ENCODE results near the gene HNRNPA1. TPM values are rescaled to one million over a fixed set of nuclear protein-coding genes. Genes with fewer than 3 reads are reported as not detected.
"Not testable (repeated sequence)": the region's sequence is repeated elsewhere in the genome, so short reads cannot be mapped to it uniquely, and the experiment has no call there.

HNRNPA1 gene
- 371 TPM for total RNA-seq
- long read RNA-seq, full-length matches to known transcripts: 253 of 271 reads
- long read RNA-seq, partial matches to known transcripts: 8 of 271 reads
- long read RNA-seq, other reads (novel, unspliced or antisense): 10 of 271 reads

DNA sequence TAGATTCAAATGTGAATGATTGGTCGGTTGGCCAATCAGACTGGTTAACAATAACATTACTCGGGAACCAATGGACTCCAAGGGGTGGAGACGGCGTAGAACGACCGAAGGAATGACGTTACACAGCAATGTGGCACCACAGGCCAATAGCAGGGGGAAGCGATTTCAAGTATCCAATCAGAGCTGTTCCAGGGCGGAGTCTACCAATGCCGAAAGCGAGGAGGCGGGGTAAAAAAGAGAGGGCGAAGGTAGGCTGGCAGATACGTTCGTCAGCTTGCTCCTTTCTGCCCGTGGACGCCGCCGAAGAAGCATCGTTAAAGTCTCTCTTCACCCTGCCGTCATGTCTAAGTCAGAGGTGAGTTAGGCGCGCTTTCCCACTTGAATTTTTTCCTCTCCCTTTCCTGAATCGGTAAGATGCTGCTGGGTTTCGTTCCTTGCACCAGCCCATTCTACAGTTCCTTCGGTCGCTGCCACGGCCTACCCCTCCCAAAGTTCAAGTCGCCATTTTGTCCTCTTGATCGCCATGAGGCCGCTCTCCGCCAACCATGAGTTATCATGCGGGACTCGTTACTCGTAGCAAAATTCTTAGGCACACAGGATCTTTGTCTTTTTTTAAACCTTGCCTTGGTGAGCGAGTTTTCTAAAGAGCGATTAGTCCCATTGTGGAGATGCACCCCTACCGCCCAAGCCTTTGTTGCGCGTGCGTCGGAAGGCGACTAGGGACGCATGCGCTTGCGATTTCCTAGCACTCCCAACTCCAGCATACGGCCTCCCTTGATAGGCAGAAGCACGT, at the start of gene HNRNPA1:
Gene HNRNPA1, plus strand, starts transcription at position 259 of the 793 bp plus-strand sequence. Its CDS starts 82 bp downstream, at position 341.
- intact Hi-C loops (cut with DNase I): loop anchor here (1.0 to 5.0 kb wide), 2 partner anchors 45 to 87 kb away; partner anchors contain the start of gene COPZ1

DNA sequence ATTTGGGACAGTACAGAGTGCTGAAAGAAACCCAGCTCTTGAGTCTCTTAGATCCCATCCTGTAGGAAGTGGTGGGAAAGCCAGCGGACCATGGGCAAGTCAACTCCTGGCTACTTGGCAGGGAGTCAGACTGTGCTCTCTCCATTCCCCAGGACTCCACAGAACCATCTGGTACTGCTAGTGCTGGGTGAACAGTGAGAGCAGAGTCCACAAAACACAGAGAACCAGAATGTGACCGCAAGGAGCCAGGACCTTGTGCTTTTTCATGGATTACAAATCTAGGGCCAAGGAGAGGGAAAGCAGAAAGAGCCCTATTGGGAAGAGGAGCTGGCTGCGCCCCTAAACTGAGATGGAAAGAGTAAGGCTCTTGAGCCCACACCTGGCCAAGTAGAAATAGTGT, 49.3 kb upstream of the HNRNPA1 start:
- intact Hi-C loops (cut with DNase I); DNase-seq (ENCODE audit: missing footprints); ATAC-seq: not testable (repeated sequence)

More for the DNA sequence above, at the start of gene HNRNPA1:
- peak; percentile 91 for DNase-seq (ENCODE audit: missing footprints)
- peak; percentile 95 for ATAC-seq

DNA sequence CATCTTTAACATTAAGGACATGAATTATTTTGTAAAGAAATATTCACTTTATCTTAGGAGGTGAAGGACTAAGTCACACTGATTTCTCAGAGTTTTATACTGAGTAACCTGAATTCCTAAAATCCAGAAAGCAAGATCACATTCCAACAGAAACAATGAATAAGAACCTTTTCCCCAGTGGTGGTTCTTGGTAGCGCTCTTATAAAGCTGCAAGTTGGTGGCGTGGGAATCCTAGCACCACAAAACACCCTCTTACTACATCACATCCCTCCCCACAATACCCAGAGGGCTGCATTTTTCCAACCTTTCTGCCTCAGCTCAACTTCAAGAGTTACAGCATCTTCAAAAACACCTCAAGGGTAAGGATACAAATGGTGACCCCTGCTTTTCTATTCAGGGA, 47.7 kb upstream of the HNRNPA1 start:
- DNase-seq (ENCODE audit: missing footprints) (no peak), ATAC-seq (no peak)
- intact Hi-C loops (cut with DNase I): no loop called here

DNA sequence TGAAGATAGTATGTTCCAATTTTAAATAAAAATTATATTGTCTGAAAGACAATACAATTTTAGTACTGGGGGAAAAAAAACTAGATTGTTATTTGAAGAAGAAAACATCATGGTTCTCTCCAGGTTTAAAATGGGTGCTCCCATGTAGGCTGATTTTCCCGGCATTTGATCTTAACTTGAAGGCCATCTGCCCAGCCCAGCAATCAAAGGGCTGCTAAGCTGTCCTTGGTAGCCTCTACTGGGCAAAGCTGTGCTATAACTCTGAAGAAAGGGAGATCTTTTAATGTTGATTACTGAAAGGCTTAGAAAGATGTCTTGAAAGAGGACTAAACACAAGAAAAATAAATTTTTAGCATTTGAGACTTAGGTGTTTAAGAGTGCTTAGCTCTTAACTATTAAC, 42.0 kb upstream of the HNRNPA1 start:
- ATAC-seq (no peak), DNase-seq (ENCODE audit: missing footprints) (no peak)
- intact Hi-C loops (cut with DNase I): no loop called here

DNA sequence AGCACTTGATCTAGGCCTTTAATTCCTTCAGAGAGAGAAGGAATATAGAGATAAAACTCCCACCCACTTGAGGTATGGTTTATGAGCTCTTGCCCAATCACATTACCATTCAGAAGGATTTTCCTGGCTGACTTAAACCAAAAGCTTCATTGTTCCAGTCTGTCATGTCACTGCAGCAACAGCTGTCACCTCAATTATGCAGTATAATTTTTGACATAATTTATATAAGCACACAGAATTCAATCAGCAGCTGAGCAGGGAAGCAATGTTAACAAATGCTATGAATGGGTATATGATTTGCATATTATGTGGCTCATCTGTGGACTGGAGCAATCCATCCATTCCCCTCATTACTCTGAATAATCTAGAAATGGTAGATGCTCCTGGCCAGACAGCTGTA, 40.9 kb upstream of the HNRNPA1 start:
- ATAC-seq (no peak), DNase-seq (ENCODE audit: missing footprints) (no peak)
- intact Hi-C loops (cut with DNase I): no loop called here

DNA sequence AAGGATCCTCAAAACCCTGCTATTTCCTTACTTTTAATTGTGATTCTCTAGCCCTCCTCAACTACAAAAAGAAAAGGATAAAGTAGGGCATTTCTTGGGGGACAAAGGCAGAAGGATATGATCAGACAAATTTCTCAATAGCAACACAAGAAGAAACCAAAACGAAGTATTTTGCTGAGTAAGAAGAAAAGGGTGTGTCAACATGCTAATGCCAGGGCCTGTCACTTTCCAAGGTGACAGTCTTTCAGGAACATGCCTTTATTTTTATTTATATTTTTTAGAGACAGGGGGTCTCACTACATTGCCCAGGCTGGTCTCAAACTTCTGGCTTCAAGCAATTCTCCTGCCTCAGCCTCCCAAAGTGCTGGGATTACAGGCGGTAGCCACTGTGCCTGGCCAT, 40.4 kb upstream of the HNRNPA1 start:
- intact Hi-C loops (cut with DNase I): no loop called here
- no peak for DNase-seq (ENCODE audit: missing footprints)
- ATAC-seq: no peak

DNA sequence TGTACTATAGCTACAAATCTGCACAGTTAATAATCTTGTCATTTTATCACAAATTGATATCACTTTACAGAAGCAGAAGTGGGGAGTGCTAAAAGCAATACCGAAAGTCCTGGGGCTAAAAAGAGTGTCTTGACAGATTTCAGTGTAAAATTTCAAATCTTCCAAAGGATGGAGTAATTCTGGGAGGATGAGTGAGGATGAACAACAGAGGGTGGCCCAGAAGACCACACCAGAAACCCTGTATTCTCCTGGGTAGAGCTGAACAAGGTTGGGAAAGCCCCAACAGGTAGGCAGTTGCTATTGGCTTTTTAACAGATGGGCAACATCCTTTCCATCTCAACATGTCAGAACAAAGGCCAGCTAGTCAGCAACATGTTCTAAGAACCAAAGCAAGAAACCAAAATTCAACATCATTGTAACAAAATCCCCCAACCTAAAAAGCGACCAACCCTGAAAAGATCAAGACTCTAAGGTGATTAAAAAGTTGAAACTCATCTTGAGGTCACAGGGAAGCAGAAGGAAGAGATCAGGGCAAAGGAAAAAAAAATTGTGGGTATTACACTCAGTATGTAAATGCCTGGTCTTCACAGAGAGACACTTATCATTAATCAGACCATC, 39.4 kb upstream of the HNRNPA1 start:
- no peak for ATAC-seq
- no peak for DNase-seq (ENCODE audit: missing footprints)
- intact Hi-C loops (cut with DNase I): no loop called here

DNA sequence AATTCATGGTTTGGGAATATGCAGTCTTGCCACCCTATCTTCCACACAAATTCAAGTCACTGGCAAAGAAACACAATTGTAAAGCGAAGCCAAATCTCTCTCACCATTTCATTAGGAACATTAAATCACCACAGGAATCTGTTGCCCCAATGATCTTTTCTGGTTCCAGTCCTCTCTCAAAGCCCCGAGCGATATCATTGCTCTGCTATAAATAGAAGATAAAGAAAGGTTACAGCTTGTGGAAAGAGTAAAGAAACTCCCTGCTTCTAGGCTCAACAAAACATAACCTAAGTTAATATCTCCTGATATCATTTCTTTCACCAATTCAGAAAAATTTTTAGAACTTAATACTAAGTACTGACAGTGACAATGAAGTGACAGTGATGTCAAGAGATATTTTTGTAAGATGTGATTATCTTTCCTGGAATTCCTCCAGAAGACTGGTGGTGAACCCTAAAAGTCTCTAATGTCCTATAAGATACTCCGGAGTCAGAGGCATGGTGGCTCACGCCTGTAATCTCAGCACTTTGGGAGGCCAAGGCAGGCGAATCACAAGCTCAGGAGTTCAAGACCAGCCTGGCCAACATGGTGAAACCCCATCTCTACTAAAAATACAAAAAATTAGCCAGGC, 34.4 kb upstream of the HNRNPA1 start:
- intact Hi-C loops (cut with DNase I): no loop called here
- DNase-seq (ENCODE audit: missing footprints) (no peak), ATAC-seq (peak; percentile 45)

DNA sequence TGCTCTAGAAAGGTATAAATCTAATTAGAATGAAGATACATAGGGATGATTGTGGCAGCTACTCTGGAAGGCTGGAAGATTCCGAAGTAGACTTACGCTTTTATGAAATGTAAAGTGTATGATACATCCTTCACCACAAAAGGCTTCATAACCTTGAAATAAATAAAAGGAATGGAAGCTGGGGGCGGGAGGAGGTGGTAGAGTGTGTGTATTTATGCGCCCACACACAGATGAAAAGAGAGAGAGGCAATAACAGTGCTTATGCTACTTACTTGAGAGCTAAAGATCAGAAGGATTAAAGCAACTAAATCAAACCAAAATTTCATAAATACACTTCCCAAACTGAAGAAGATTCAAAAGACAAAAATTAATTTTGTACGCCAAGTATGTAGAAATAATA, 31.0 kb upstream of the HNRNPA1 start:
- intact Hi-C loops (cut with DNase I): no loop called here
- ATAC-seq: no peak

DNA sequence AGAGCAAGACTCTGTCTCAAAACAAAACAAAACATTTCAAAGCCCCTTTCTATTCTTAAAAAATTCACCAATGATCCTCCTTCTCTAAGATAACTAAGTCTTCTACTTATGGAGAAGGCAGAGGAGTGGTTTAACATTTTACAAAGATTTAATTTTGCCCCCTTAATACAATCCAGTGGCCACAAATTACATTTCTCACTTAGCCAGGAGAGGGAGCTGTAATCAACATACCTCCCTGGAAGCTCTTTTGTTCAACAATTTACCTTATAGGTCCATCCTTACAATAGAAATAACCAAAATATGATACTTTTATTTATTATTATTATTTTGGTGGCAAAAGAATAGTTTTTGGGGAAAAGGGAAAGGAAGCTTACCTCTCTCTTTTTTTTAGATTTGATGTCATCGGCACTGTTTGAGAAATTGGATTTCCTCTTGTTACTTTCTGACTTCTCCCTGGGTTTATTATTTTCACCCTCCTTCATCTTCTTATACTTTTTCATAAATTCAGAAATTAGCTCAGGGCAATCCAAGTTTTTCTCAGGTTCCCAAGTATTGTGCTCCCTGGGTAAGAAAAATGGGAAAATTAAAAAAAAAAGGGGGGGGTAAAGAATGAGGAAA, 28.8 kb upstream of the HNRNPA1 start:
- intact Hi-C loops (cut with DNase I): no loop called here
- ATAC-seq (no peak), DNase-seq (ENCODE audit: missing footprints) (no peak)

More for the DNA sequence above, 31.0 kb upstream of the HNRNPA1 start:
- no peak for DNase-seq (ENCODE audit: missing footprints)

DNA sequence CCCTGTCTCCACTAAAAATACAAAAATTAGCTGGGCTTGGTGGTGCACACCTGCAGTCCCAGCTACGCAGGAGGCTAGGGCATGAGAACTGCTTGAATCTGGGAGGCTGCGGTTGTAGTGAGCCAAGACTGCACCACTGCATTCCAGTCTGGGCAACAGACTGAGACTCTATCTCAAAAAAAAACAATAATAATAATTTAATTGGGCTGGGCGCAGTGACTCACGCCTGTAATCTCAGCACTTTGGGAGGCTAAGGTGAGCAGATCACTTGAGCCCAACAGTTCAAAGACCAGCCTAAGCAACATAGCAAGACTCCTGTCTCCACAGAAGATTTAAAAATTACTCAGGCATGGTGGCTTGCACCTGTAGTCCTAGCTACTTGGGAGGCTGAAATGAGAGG, 27.3 kb upstream of the HNRNPA1 start:
- ATAC-seq: no peak
- intact Hi-C loops (cut with DNase I): no loop called here
- DNase-seq (ENCODE audit: missing footprints): no peak

DNA sequence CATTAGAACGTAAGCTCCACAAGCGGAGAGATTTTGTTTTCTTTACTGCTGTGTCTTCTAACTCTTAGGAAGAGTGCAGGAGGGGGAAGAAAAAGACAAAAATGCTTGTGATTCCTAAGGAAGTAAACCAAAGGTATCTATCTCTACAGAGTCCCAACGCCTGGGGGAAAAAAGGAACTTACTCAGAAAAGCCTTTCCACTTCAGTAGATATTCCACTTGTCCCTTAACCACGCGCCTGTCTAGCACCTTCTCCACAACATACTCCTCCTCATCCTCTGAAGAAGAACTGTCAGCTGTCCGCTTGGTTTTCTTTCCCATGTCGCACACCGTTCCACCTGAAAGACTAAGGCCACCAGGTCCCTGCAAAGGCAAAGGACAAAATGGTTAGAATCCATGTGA, 23.2 kb upstream of the HNRNPA1 start:
- no peak for DNase-seq (ENCODE audit: missing footprints)
- intact Hi-C loops (cut with DNase I): no loop called here

DNA sequence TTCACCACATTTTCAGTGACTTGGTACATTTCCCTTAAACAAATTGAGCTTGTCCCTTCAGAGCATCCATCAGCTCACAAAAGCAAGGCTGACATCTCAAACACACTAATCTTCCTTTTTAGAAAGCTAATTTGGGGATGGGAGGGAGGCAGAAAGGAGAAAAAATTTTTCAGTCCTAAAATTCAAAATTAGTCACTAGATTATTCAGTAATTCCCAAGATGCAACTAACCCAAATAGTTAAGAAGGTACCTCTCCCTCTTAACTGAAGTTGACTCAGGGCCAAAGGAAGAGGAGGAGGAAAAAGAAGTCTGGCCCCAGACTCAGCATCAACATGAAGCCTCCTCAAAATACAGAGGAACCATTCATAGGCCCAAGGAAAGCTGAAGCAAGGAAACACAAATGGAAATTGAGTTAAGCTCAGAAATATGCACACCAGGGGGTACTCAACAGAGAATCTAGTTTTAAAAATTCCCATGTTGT, 22.3 kb upstream of the HNRNPA1 start:
- no peak for ATAC-seq
- no peak for DNase-seq (ENCODE audit: missing footprints)
- intact Hi-C loops (cut with DNase I): loop anchor here (2.0 kb wide), 1 partner anchor 21 kb away; no protein-coding TSS in a partner anchor

More for the DNA sequence above, 23.2 kb upstream of the HNRNPA1 start:
- no peak for ATAC-seq

DNA sequence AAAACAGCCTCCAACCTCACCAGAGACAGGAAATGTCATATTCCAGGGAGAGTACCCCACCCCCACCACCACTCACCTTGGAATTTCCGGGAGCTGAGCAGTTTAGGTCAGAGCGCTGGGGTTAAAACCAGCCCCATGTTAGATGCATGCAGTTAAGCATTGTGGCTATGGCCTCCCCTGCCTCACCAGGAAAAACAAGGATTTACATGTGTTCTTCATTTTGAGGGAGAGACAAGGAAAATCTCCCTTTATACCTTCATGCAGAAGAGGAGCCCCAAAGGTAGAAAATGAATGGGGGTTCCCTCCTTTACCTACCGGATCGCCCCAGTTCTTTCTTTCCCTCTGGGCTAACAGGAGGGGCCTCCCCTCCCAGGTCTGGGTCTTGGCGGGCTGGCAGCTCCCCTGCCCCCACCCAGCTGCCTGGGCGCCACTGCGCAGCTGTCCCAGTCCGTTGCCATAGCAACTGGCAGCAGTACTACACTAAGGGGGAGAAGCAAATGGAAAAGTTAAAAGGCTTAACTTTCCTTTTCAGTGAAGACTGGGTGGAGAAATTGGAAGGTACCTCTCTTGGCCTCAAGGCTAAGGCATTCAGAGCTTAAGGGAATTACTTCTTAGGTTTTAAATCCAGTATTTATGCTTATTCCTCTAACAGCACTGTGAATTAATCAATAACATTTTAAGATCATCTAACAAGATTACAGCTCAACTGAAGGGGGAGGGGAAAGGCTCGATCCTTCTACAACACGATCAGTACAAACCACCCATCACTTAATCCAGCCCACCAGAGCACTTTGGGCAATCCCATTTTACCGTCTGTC, 21.1 kb upstream of the HNRNPA1 start:
- intact Hi-C loops (cut with DNase I): loop anchor here (2.0 kb wide), 1 partner anchor 19 kb away; no protein-coding TSS in a partner anchor
- ATAC-seq: peak; percentile 90
- DNase-seq (ENCODE audit: missing footprints): peak; percentile 80

DNA sequence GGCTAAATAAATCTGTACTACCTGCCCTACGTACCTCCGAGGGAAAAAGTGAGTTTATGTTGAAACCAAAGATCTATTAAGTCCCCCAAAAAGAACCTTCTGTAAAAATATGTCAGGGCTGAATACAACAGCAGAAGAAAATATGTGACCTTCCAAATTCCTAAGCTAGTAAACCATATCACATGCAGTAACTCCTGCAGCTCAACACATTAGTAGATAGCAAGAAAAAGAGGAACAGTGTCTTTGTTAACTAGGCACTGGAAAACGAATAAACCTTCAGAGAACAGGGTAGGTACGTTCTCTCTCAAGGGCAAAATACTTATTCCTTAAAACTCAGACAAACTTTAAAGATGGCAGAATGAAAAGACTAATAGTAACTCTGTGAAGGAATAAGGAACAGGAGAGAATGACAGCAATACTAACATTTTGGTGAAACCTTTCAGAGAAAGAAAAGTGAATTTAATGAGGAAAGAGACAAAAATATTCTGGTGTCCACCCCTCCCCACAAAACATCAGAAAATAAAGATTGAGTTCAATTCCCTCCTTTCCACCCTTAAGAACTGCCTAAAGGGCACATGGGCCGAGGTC, 18.6 kb upstream of the HNRNPA1 start:
- intact Hi-C loops (cut with DNase I): no loop called here
- ATAC-seq: no peak

DNA sequence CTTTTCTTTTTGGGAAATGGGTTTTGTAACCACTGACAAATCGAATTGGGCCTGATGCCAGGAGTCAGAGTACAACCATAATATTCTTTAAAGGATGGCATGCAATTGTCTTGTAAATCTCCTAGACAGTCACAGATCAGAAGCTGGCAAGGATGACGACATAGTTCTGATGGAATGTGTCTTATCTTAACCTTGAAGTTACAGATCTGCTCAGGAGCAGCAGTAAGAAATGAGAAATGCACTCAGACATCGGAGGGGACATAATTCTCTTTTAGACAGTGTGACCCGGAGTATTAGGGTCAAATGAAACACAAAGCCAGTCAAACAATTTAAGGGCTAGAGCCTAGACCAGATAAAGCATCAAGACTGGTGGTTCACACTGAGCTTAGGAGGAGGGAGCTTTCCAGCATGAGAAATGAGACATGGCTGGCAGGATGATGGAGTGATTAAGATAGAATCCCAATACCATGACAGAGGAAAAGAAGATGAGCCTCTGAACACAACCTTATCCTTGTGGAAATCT, 18.1 kb upstream of the HNRNPA1 start:
- intact Hi-C loops (cut with DNase I): no loop called here
- DNase-seq (ENCODE audit: missing footprints): no peak
- no peak for ATAC-seq

More for the DNA sequence above, 18.6 kb upstream of the HNRNPA1 start:
- DNase-seq (ENCODE audit: missing footprints): no peak

DNA sequence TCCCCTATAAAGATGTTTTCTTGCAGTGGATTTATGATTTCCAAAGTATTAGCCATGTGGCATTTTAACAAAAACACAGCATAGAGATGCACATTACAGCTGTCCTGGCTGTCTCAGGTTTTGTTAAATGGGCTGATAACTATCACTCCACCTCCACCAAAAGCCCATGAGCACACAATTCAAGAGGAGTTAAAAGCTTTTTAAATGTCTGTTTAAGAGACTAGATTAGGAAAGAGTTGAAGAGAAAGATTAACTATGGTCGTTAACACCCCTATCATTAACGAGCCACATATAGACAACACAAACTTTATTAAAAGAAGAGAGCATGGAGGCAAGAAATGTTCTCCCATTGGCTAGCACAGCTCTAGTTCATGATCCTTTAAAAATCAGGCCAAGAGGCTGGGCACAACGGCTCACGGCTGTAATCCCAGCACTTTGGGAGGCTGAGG, 15.1 kb upstream of the HNRNPA1 start:
- intact Hi-C loops (cut with DNase I): no loop called here
- no peak for ATAC-seq
- DNase-seq (ENCODE audit: missing footprints): no peak

Data from Right ventricle myocardium inferior (tissue), 1 donor.